GM18861 (cell line): ENCODE data around the gene CYP24A1.
A peak's percentile ranks its signal among the peaks of the same experiment; 100 is the strongest.

Experiments
- ATAC-seq: cut with Tn5 transposase; IDR thresholded peaks from one replicate; pipeline ENCODE4 v1.9.1; 2021; ENCODE audit not compliant: unreplicated experiment

CYP24A1 gene

GRCh38 chr20:54203281-54203680 lies 29.5 kb upstream of the CYP24A1 start:
- no peak for ATAC-seq

GRCh38 chr20:54201268-54201846 lies 27.6 kb upstream of the CYP24A1 start:
- no peak for ATAC-seq

- no peak for ATAC-seq
Observed at GRCh38 chr20:54200487-54201267, 26.9 kb upstream of the CYP24A1 start.

- ATAC-seq, result no peak
Observed at GRCh38 chr20:54199721-54200176, 26.0 kb upstream of the CYP24A1 start.

GRCh38 chr20:54199283-54199682 lies 25.5 kb upstream of the CYP24A1 start:
- ATAC-seq, result no peak

GRCh38 chr20:54197621-54198604 lies 24.1 kb upstream of the CYP24A1 start:
- peak; percentile 47 for ATAC-seq

GRCh38 chr20:54195483-54196472 lies 22.0 kb upstream of the CYP24A1 start:
- ATAC-seq, result peak; percentile 46

- no peak for ATAC-seq
Observed at GRCh38 chr20:54194724-54195438, 21.1 kb upstream of the CYP24A1 start.

- no peak for ATAC-seq
Observed at GRCh38 chr20:54193817-54194216, 20.0 kb upstream of the CYP24A1 start.

- ATAC-seq, result no peak
Observed at GRCh38 chr20:54190217-54190616, 16.4 kb upstream of the CYP24A1 start.

GRCh38 chr20:54189630-54190029 lies 15.8 kb upstream of the CYP24A1 start:
- no peak for ATAC-seq

GRCh38 chr20:54188132-54188849 lies 14.5 kb upstream of the CYP24A1 start:
- ATAC-seq, result no peak

GRCh38 chr20:54184904-54185626 lies 11.3 kb upstream of the CYP24A1 start:
- no peak for ATAC-seq

GRCh38 chr20:54184071-54184470 lies 10.3 kb upstream of the CYP24A1 start:
- ATAC-seq, result no peak

- no peak for ATAC-seq
Observed at GRCh38 chr20:54180931-54181330, 7.1 kb upstream of the CYP24A1 start.

- ATAC-seq, result no peak
Observed at GRCh38 chr20:54179946-54180345, 6.2 kb upstream of the CYP24A1 start.

- ATAC-seq, result no peak
Observed at GRCh38 chr20:54178256-54178655, 4.5 kb upstream of the CYP24A1 start.

- no peak for ATAC-seq
Observed at GRCh38 chr20:54177378-54177777, 3.6 kb upstream of the CYP24A1 start.
